ENCODE results near the gene CDH7. TPM values are rescaled to one million over a fixed set of nuclear protein-coding genes. Genes with fewer than 3 reads are reported as not detected.

Gene CDH7
- total RNA-seq, 2 donors from 2014 or later = not detected

DNA sequence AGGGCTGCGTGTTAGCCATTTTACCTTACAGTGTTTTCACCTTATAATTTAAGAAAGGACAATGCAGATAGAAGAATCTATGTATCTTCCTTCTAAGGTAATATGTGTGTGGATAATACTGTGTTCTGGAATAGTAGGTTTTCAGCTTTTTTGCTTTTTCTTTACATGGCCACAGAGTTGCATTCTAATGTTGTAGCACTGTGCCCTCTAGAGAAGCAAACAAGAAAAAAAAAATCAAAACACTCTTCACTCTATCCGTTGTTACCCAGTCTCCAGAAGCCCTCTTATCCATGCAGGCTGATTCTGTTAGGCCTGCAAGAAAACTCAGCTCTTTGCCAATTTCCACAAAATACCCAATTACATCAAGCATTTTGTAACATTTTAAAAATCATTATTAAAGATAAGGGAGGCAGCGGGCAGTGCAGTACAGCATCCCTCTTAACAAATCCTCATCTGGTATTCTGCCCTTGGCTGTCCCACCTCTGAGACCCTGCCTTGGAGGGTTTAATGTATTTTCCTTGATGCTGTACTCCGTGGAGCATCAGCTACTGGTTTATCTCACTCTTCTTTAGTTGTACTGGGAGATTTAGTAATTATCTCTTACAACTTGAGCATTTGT lies 41.8 kb downstream of the CDH7 start:
- H3K27ac Mint-ChIP-seq = no peak overlapping the region
- no peaks in the 10 kb centered on the region for H3K4me1 Mint-ChIP-seq (ENCODE audit: low read depth in 2 of 2)
- no peaks in the 10 kb centered on the region for H3K27me3 Mint-ChIP-seq
- ATAC-seq (no peak), DNase-seq (ENCODE audit: low spot score) (no peak)
- H3K36me3 Mint-ChIP-seq = peaks cover 5% of the 10 kb centered on the region
- H3K4me3 Mint-ChIP-seq = no peak overlapping the region
- H3K9me3 Mint-ChIP-seq = peaks cover 15% of the 10 kb centered on the region

DNA sequence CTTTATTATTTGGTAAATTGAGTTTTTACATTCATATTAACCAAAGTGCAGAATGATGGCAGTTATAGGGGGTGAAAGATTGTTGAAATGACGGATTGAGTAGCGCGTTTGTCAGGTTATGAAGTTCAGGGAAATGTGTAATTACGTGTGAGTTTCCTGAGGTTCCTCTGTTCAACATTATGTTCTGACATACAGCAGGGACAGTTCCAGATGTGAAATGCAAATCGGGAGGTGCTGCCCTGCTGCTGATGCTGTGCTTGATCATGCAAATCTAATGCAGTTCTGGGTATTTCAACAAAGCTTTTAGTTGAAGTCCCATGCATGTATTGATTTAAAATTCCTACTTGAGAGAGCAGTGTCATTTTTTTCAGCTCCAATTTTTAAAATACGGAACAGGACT lies 57.9 kb downstream of the CDH7 start:
- H3K4me1 Mint-ChIP-seq (ENCODE audit: low read depth in 2 of 2) = no peaks in the 10 kb centered on the region
- no peaks in the 10 kb centered on the region for H3K27me3 Mint-ChIP-seq
- no peak overlapping the region for H3K4me3 Mint-ChIP-seq
- ATAC-seq = no peak
- H3K9me3 Mint-ChIP-seq = peaks cover 4% of the 10 kb centered on the region
- no peaks in the 10 kb centered on the region for H3K36me3 Mint-ChIP-seq
- H3K27ac Mint-ChIP-seq = no peak overlapping the region
- DNase-seq (ENCODE audit: low spot score) = no peak

DNA sequence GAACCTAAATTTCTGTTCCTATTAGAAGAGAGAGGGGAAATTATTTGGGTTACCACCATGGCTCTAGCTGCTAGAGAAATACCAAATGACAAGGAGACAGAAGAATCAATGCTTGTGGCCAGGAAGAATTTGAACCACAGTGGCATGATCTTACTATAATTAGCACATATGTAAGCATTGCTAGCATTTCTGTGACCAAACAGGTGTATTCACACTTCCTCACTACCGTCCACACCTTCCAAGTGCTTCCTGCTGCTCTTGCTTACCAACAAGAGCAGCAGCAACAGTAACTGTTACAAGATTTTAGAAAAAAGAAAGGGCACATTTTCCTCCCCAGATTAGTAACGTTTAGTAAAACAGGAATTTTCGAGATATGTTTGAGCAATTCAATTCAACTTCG lies 60.5 kb downstream of the CDH7 start:
- ATAC-seq = no peak
- no peak overlapping the region for H3K27ac Mint-ChIP-seq
- no peaks in the 10 kb centered on the region for H3K27me3 Mint-ChIP-seq
- H3K4me1 Mint-ChIP-seq (ENCODE audit: low read depth in 2 of 2) = no peaks in the 10 kb centered on the region
- H3K36me3 Mint-ChIP-seq = no peaks in the 10 kb centered on the region
- no peak for DNase-seq (ENCODE audit: low spot score)
- no peak overlapping the region for H3K4me3 Mint-ChIP-seq
- peaks cover 7% of the 10 kb centered on the region for H3K9me3 Mint-ChIP-seq

DNA sequence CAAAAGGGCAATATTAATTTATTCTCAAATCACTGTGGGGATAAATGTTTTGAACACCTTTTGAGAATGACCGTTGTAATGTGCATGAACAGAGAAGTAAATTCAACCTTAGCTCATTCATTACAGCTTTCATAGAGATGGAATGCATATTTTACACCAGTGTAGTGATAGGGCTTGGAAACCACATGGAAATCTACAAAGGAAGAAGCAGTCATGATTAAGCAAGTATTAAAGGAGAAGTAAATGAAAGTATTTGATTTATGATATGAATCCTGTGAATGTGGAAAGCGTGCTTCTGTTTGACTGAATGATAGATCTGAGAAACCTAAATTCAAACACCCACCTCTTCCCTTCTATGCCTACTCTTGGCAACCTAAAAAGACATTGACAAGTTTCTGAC lies 64.7 kb downstream of the CDH7 start:
- no peak overlapping the region for H3K27ac Mint-ChIP-seq
- no peak for DNase-seq (ENCODE audit: low spot score)
- no peak for ATAC-seq
- no peaks in the 10 kb centered on the region for H3K4me1 Mint-ChIP-seq (ENCODE audit: low read depth in 2 of 2)
- peaks cover 3% of the 10 kb centered on the region for H3K9me3 Mint-ChIP-seq
- no peak overlapping the region for H3K4me3 Mint-ChIP-seq
- H3K36me3 Mint-ChIP-seq = no peaks in the 10 kb centered on the region
- H3K27me3 Mint-ChIP-seq = no peaks in the 10 kb centered on the region

DNA sequence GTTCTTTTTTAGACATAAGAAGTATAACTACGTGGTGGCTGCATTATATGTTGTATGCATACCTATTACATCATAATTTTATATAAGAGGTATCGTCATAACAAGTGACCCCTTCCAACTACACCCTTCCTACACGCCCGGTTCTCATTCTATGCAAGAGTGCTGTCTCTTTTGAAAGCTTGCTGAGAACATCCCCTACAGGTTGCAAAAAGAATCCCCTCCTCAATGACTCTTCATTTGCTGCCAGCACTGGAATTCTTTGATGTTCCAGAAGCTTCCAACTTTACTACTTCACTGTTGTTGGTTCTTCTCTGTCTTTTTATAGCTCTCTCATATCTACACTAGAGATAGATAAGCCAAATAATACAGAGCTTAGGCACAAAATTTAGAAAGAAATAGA lies 66.4 kb downstream of the CDH7 start:
- no peak for ATAC-seq
- no peak overlapping the region for H3K4me3 Mint-ChIP-seq
- no peaks in the 10 kb centered on the region for H3K27me3 Mint-ChIP-seq
- H3K36me3 Mint-ChIP-seq = no peaks in the 10 kb centered on the region
- no peak overlapping the region for H3K27ac Mint-ChIP-seq
- H3K4me1 Mint-ChIP-seq (ENCODE audit: low read depth in 2 of 2) = no peaks in the 10 kb centered on the region
- peaks cover 3% of the 10 kb centered on the region for H3K9me3 Mint-ChIP-seq
- no peak for DNase-seq (ENCODE audit: low spot score)

DNA sequence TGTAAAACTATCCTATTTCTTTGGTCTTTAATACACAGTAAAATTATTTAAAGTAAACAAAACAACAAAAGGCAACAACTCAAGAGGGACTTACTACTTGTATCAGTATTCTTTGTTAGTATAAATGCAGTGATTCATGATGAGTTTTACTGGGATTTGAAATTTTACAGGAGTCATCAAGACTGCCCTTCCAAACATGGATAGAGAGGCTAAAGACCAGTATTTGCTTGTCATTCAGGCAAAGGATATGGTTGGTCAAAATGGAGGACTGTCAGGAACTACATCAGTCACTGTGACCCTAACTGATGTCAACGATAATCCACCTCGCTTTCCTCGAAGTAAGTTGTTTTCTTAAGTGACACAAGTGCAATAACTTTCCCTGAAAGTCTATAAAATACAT lies 71.1 kb downstream of the CDH7 start:
- H3K27me3 Mint-ChIP-seq = no peaks in the 10 kb centered on the region
- DNase-seq (ENCODE audit: low spot score) (no peak), ATAC-seq (no peak)
- no peak overlapping the region for H3K4me3 Mint-ChIP-seq
- no peaks in the 10 kb centered on the region for H3K36me3 Mint-ChIP-seq
- H3K27ac Mint-ChIP-seq = no peak overlapping the region
- H3K4me1 Mint-ChIP-seq (ENCODE audit: low read depth in 2 of 2) = no peaks in the 10 kb centered on the region
- no peaks in the 10 kb centered on the region for H3K9me3 Mint-ChIP-seq

DNA sequence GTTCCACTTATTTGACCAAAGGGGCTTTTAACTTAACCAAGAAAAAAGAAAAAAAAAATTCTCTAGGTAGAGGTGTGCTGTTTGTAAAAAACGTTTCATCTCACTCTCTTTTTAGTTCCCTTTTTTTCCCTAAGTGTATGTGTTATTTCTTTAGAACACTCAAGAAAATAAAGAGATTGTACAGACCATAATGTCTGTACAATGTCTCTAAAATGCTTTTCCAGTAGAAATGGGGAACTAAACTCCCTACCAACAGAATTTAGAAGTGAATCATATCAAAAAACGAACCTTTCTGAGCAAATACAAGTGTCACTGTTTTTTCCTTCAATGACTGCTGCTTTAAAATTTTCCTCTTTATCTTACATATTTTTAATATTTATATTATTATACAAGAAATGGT lies 72.0 kb downstream of the CDH7 start:
- Mint-ChIP-seq H3K36me3 (no peaks in the 10 kb centered on the region), H3K27me3 (no peaks in the 10 kb centered on the region), H3K9me3 (no peaks in the 10 kb centered on the region), H3K27ac (no peak overlapping the region), H3K4me3 (no peak overlapping the region), H3K4me1 (ENCODE audit: low read depth in 2 of 2) (no peaks in the 10 kb centered on the region)
- DNase-seq (ENCODE audit: low spot score) (no peak), ATAC-seq (no peak)

DNA sequence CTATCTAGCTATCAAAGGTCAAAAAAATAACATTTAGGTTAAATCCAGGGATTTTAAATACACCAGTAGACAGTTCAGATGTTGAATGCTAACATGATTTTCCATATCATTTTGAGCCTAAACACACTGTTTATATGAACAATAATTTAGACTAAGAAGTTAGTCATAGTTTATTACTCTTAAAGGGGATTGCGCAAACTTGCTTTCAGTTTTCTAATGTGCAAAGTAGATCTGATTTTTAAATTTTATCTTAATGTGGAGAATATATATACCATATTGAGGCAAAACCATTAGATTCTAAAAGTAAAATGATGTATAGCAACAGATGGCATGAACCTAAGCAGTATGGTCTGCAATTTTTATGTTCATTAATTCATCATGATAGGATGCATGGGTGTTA lies 76.6 kb downstream of the CDH7 start:
- ATAC-seq (no peak), DNase-seq (ENCODE audit: low spot score) (no peak)
- Mint-ChIP-seq H3K4me3 (no peak overlapping the region), H3K36me3 (no peaks in the 10 kb centered on the region), H3K27me3 (no peaks in the 10 kb centered on the region), H3K4me1 (ENCODE audit: low read depth in 2 of 2) (no peaks in the 10 kb centered on the region), H3K27ac (no peak overlapping the region), H3K9me3 (no peaks in the 10 kb centered on the region)

DNA sequence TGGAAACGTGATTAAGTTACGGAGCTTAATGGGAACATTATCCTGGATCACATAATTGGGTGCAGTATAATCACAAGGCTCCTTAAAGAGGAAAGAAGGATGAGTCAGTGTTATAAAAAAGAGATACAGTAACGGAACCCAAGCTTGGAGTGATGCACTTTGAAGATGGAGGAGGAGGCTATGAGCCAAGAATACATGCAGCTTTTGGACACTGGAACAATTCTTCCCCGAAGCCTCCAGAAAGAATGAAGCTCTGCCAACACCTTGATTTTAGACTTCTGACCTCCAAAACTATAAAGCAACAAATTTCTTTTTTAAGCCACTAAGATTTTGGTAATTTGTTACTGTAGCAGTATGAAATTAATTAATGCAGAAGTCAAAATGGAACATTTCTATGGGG lies 85.1 kb downstream of the CDH7 start:
- ATAC-seq (no peak), DNase-seq (ENCODE audit: low spot score) (no peak)
- Mint-ChIP-seq H3K27me3 (no peaks in the 10 kb centered on the region), H3K4me1 (ENCODE audit: low read depth in 2 of 2) (no peaks in the 10 kb centered on the region), H3K4me3 (no peak overlapping the region), H3K36me3 (peaks cover 13% of the 10 kb centered on the region), H3K9me3 (peaks cover 13% of the 10 kb centered on the region), H3K27ac (no peak overlapping the region)

DNA sequence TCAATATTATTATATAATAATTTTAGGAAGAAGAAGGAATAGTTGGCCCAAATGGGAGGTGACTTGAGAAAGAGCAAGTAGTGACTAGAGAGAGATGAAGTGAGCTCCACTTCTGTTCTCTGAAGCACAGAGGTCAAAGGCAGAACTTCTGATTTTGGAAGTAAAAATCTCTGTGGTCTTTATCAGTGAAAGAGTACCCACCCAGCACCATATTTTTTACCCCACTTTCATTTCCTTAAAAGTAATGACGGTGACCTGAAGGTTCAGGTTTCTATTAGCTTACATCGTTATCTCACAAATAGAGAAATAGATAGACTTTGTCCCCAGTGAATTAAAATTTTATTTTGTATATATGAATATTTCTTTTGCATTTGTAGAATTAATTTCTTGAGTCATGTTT lies 95.3 kb downstream of the CDH7 start:
- H3K36me3 Mint-ChIP-seq = no peaks in the 10 kb centered on the region
- H3K27me3 Mint-ChIP-seq = no peaks in the 10 kb centered on the region
- H3K4me3 Mint-ChIP-seq = no peak overlapping the region
- DNase-seq (ENCODE audit: low spot score) = no peak
- H3K9me3 Mint-ChIP-seq = peaks cover 5% of the 10 kb centered on the region
- H3K4me1 Mint-ChIP-seq (ENCODE audit: low read depth in 2 of 2) = no peaks in the 10 kb centered on the region
- no peak for ATAC-seq
- no peak overlapping the region for H3K27ac Mint-ChIP-seq

DNA sequence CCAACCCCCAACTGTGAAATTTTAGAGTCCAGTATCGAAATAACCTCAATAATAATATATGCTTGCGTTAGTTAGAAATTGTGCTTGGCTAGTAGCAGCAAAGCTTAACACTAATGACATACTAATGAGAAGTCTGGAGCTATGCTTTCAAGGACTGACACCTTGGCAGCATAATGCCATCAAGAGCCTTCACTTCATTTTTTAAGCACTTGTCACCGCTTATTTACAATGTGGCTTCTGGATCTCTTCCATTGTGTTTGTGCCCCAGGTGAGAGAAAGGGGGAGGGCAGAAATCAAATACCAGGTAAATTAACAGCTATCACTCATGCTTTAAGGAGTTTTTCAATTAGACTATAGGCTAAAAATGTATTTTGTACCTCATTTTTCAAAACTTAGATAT lies 101.5 kb downstream of the CDH7 start:
- Mint-ChIP-seq H3K4me3 (no peak overlapping the region), H3K36me3 (no peaks in the 10 kb centered on the region)

DNA sequence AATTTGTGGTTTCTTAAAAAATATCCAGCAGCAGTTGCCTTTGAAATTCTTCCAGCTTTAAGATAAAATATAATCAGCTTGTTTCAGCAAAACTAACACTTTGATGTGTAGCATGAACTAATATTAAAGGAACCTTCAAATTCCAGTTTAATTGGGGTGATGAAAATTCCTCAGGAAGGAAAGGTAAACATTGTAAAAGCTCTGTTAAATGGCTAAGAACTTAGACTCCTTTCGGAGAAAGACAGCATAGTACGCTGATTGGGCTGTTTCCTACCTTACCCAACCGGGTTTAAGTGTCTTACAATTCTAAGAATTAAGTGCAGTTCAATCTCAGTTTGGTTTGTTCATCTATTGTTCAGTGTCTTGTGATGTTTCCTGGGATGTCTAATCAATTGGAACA lies 108.3 kb downstream of the CDH7 start:
- DNase-seq (ENCODE audit: low spot score) (no peak), ATAC-seq (no peak)
- peaks cover 6% of the 10 kb centered on the region for H3K9me3 Mint-ChIP-seq
- H3K4me3 Mint-ChIP-seq = no peak overlapping the region
- no peak overlapping the region for H3K27ac Mint-ChIP-seq
- H3K36me3 Mint-ChIP-seq = no peaks in the 10 kb centered on the region
- H3K4me1 Mint-ChIP-seq (ENCODE audit: low read depth in 2 of 2) = no peaks in the 10 kb centered on the region
- no peaks in the 10 kb centered on the region for H3K27me3 Mint-ChIP-seq

More for the DNA sequence above, 101.5 kb downstream of the CDH7 start:
- Mint-ChIP-seq H3K4me1 (ENCODE audit: low read depth in 2 of 2) (no peaks in the 10 kb centered on the region), H3K27me3 (no peaks in the 10 kb centered on the region), H3K27ac (no peak overlapping the region), H3K9me3 (peaks cover 16% of the 10 kb centered on the region)
- no peak for ATAC-seq
- no peak for DNase-seq (ENCODE audit: low spot score)

DNA sequence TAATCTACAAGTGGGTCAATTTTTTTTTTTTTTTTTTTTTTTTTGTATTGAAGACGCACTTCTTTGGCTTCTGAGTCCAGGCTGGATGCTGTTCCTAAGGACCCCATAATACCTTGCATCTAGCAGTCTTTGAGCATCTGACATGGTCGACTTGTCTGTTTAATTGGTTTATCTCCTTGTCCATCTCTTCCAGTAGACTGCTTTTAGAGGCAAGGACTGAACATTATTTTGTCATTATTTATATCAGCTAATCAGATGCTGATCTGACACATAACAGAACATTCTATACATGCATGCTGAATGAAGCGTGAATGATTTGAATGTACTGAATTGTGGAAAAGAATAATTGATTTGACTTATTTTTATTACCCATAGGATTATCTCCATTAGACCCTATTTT lies 118.7 kb downstream of the CDH7 start:
- H3K4me3 Mint-ChIP-seq = no peak overlapping the region
- no peak for ATAC-seq
- no peak overlapping the region for H3K27ac Mint-ChIP-seq

DNA sequence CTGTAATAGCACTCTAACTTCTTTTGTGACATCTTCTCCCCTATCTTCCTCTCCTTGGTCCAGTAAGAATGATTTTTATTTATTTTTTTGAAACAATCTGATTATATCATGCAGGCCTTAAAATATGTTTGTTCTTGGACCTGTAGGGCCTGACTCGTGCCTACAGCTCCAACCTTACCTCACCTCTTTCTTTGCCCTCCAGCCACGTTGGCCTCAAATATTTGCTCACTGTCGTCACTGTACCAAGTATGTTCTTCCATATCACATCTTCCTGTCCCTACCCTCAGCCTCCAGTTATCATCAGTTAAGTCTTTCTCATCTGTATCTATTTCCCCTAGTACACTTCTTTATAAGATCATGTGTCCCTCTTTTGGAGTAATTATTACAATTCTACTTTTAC lies 125.5 kb downstream of the CDH7 start:
- Mint-ChIP-seq H3K9me3 (peaks cover 15% of the 10 kb centered on the region), H3K4me3 (no peak overlapping the region), H3K36me3 (peaks cover 7% of the 10 kb centered on the region), H3K4me1 (ENCODE audit: low read depth in 2 of 2) (no peaks in the 10 kb centered on the region), H3K27ac (no peak overlapping the region), H3K27me3 (no peaks in the 10 kb centered on the region)
- DNase-seq (ENCODE audit: low spot score) = no peak
- ATAC-seq = no peak

More for the DNA sequence above, 118.7 kb downstream of the CDH7 start:
- DNase-seq (ENCODE audit: low spot score) = no peak
- Mint-ChIP-seq H3K27me3 (no peaks in the 10 kb centered on the region), H3K4me1 (ENCODE audit: low read depth in 2 of 2) (no peaks in the 10 kb centered on the region), H3K36me3 (peaks cover 16% of the 10 kb centered on the region), H3K9me3 (peaks cover 11% of the 10 kb centered on the region)

DNA sequence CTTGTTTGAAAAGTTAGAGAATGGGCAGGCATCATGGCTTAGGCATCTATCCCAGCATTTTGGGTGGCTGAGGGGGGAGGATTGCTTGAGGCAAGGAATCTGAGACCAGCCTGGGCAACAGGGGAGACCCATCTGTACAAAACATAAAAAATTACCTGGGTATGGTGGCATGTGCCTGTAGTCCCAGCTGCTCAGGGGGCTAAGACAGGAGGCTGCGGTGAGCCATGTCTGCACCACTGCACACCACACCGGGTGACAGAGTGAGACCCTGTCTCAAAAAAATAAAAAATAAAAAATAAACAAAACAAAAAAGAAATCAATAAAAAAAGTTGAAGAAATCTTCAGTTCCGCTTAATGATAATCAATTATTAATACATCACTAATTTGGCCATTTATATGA lies 146.5 kb downstream of the CDH7 start:
- H3K9me3 Mint-ChIP-seq = peaks cover 11% of the 10 kb centered on the region
- no peak for DNase-seq (ENCODE audit: low spot score)
- no peak overlapping the region for H3K4me3 Mint-ChIP-seq
- no peak overlapping the region for H3K27ac Mint-ChIP-seq
- no peak for ATAC-seq
- H3K36me3 Mint-ChIP-seq = no peaks in the 10 kb centered on the region
- no peaks in the 10 kb centered on the region for H3K4me1 Mint-ChIP-seq (ENCODE audit: low read depth in 2 of 2)
- H3K27me3 Mint-ChIP-seq = no peaks in the 10 kb centered on the region

Measured in natural killer cell treated with Interleukin-12 subunit alpha and Interleukin-12 subunit beta and Interleukin-15 and Interleukin-18, amount 100 ng/mL, for 72 hours (primary cell).